Hypothalamus (tissue), 51 donors: Measurements from ENCODE around the gene CDKAL1.

ENCODE experiments used
- DNase-seq, 51 donors: peaks; one replicate each; lab custom pipeline; 2025; lab: John Stamatoyannopoulos, UW

Gene CDKAL1

DNA sequence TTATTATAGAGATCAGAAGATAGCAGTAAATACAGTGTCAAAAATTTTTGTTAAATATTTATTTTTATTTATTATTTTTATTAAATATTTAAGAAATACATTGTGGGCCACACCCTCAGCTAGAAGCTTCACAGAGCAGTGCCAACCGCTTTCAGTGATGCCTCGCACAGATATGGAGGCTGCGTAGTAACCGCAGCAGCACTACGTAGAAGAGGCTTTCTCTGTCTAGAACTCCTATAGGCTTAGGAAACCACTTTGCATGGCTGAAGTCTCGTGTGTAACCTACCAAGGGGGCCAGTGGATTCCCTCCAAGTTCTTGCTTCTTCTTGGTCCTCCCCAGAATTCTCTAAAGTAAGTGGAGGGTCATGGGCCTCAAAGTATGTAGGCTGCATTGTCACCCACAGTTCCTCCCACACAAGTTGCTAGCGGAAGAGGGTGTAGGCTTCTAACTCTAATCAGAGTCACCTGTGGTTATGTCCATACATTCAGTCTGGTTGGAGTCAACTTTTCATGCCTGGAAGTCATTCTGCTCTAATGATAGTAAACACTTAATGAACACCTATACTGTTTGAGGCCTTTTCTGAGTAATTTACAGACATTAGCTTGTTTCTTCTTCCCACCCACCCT is 285.6 kb downstream of the CDKAL1 start:
- DNase-seq: no peak

- DNase-seq: no peak
Observed at GRCh38 chr6:20826378-20826777, 292.1 kb downstream of the CDKAL1 start.

DNA sequence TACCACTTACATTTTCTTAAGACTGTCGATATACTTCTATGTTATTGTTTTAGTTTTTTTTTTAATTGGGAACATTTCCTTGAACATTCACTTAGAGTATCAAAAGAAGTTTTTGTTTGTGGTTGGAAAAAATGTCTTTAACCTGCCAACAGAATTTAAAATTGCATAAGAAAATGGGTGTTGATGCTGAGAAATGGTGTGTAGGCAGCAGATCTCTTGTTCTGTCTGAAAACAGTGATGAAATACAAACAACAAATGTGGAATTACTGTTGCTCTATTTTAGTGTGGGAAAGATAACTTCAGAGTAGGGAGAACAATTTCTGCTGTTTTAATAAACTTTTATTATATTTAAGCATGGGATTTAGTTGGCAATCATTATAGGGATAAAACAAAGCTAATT is 293.5 kb downstream of the CDKAL1 start:
- DNase-seq: no peak

DNA sequence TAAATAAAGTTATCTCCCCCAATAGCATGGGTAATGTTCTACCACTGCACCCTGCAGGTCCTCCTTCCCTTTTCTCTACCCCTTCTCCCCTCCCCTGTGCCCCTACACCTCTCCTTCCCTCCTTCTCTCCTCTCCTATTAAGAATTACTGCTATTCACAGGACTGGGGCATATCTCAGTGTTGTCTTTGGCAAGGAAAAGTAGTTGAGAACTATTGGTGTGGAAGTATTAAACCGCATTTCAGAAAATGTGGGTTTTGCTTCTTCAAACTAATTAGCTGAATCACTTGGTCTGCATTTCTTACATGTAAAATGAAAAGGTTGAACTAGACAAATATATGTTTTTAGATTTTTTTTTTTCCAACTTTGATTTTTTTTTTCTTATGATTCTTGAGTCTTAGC is 296.3 kb downstream of the CDKAL1 start:
- DNase-seq: no peak

DNA sequence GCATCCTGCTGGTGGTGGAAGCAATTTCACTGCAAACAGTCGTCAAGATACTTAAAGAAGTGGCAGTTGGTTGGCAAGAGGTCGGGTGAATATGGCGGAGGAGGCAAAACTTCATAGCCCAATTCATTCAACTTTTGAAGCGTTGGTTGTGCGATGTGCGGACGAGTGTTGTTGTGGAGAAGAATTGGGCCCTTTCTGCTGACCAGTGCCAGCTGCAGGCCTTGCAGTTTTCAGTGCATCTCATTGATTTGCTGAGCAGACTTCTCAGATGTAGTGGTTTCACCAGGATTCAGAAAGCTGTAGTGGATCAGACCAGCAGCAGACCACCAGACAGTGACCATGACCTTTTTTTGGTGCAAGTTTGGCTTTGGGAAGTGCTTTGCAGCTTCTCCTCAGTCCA is 297.0 kb downstream of the CDKAL1 start:
- peak in 7 of 51 donors; percentile 3 to 25 (median 5) for DNase-seq

GRCh38 chr6:20833881-20834515 is 299.7 kb downstream of the CDKAL1 start:
- DNase-seq: peak in 2 of 51 donors; percentile 4 to 16

- no peak for DNase-seq
Observed at GRCh38 chr6:20835315-20836010, 301.2 kb downstream of the CDKAL1 start.

GRCh38 chr6:20837189-20837588 is 302.9 kb downstream of the CDKAL1 start:
- no peak for DNase-seq

DNA sequence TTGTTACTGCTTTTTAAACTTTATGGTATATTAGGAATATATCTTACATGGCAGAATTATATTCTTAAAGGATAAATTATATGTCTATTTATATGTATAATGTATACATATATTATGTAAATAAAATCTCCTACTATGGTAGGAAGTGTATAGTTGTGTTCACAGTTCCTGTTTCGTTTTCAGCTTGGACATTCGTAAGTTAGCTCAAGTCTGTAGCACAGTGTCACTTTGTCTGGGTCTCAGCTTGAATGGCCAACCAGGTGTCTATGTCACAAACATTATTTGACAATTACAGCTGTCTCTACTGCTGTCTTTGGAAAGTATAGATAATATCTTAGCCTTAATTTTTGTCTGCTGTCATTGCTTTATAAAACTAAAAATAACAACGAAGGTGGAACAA is 303.9 kb downstream of the CDKAL1 start:
- no peak for DNase-seq

- DNase-seq: no peak
Observed at GRCh38 chr6:20839630-20840029, 305.4 kb downstream of the CDKAL1 start.

GRCh38 chr6:20840675-20841074 is 306.4 kb downstream of the CDKAL1 start:
- DNase-seq: no peak

- peak in 2 of 51 donors; percentile 5 to 6 for DNase-seq
Observed at GRCh38 chr6:20841806-20842205, 307.5 kb downstream of the CDKAL1 start.

GRCh38 chr6:20845592-20845991 is 311.3 kb downstream of the CDKAL1 start:
- DNase-seq: no peak

- DNase-seq: no peak
Observed at GRCh38 chr6:20846602-20847028, 312.4 kb downstream of the CDKAL1 start.

- peak in 1 of 51 donors; percentile 2 for DNase-seq
Observed at GRCh38 chr6:20847904-20848303, 313.6 kb downstream of the CDKAL1 start.

GRCh38 chr6:20850686-20851416 is 316.6 kb downstream of the CDKAL1 start:
- no peak for DNase-seq

GRCh38 chr6:20851795-20852194 is 317.5 kb downstream of the CDKAL1 start:
- no peak for DNase-seq

- DNase-seq: no peak
Observed at GRCh38 chr6:20853828-20854227, 319.6 kb downstream of the CDKAL1 start.

DNA sequence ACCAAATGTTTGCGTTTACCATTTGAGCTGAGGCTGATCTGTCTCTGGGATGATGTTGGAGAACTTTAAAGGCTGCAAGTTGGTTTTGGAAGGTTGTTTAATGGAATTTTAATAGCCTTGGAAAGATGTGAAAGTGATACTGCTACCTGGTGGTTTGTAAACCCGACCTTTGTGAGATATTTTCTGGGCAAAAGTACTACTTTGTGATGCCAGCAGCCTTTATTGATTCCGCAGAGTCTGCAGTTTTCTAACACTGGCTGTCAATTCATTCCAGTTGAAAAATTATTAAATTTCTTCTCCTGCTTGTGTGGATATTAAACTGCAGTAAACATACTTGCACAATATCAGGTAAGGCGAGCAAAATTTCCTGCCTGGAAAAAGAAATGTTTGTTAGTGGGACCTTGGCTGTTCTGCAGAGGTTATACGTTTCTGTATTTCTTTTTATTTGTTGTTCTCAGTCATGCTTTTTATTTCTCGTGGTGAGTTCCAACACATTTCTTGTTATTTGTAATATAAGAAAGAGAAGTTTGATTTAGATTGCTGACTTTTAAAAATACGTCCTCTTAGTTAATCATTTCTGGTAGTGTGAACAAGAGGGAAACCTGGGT is 322.5 kb downstream of the CDKAL1 start:
- no peak for DNase-seq

GRCh38 chr6:20861481-20861880 is 327.2 kb downstream of the CDKAL1 start:
- no peak for DNase-seq

- no peak for DNase-seq
Observed at GRCh38 chr6:20866036-20866435, 331.8 kb downstream of the CDKAL1 start.
